PC-9 (cell line): ENCODE results near the gene ZNF346.

Experiments
- EZH2 ChIP-seq: fragments of 200-600 bp; sonication (generic); IDR thresholded peaks from 2 replicates; pipeline ENCODE4 v1.8.0; 2017; ENCODE audit warnings: antibody characterized with exemption, low read depth
- TF ChIP-seq, protein P1 (sequence below): fragments of 200-600 bp; sonication (generic); conservative IDR thresholded peaks from 2 replicates; pipeline ENCODE4 v1.6.1; 2017; ENCODE audit warnings: mixed run types, antibody characterized with exemption, mild to moderate bottlenecking, moderate library complexity

GRCh38 chr5:177085985-177086653 is 63.6 kb downstream of the ZNF346 start:
- TF ChIP-seq, protein P1, sequence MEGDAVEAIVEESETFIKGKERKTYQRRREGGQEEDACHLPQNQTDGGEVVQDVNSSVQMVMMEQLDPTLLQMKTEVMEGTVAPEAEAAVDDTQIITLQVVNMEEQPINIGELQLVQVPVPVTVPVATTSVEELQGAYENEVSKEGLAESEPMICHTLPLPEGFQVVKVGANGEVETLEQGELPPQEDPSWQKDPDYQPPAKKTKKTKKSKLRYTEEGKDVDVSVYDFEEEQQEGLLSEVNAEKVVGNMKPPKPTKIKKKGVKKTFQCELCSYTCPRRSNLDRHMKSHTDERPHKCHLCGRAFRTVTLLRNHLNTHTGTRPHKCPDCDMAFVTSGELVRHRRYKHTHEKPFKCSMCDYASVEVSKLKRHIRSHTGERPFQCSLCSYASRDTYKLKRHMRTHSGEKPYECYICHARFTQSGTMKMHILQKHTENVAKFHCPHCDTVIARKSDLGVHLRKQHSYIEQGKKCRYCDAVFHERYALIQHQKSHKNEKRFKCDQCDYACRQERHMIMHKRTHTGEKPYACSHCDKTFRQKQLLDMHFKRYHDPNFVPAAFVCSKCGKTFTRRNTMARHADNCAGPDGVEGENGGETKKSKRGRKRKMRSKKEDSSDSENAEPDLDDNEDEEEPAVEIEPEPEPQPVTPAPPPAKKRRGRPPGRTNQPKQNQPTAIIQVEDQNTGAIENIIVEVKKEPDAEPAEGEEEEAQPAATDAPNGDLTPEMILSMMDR, result no peak
- TF ChIP-seq EZH2, result no peak
